Measurements from ENCODE around the gene GNB1L. TPM values are rescaled to one million over a fixed set of nuclear protein-coding genes. Genes with fewer than 3 reads are reported as not detected.
A peak's percentile ranks its signal among the peaks of the same experiment; 100 is the strongest.

Gene GNB1L
- total RNA-seq, 4 donors from 2014 or later: 1.8 to 5.1 (median 4.5) TPM

- H3K4me3 ChIP-seq (replicated peaks in 1 of 3): no peak overlapping the region
- H3K36me3 ChIP-seq: no peaks in the 10 kb centered on the region
- peak overlapping the region in 1 of 3 donors; percentile 60 for H3K27ac ChIP-seq
- H3K9me3 ChIP-seq: no peaks in the 10 kb centered on the region
- no peak for DNase-seq
- no peaks in the 10 kb centered on the region for H3K27me3 ChIP-seq
- 85 to 87% methylated on average over 17 to 22 of the region's 27 CpGs for WGBS, 2 donors
- intact Hi-C loops (cut with DNase I): no loop called here
- TF ChIP-seq CTCF (IDR thresholded peaks at IDR 0.05) (no peak), POLR2A (IDR thresholded peaks at IDR 0.05) (no peak)
- H3K4me1 ChIP-seq: peaks cover 17 to 39% of the 10 kb centered on the region in 2 donors
Observed at GRCh38 chr22:19843107-19843856, 11.4 kb downstream of the GNB1L start.

DNA sequence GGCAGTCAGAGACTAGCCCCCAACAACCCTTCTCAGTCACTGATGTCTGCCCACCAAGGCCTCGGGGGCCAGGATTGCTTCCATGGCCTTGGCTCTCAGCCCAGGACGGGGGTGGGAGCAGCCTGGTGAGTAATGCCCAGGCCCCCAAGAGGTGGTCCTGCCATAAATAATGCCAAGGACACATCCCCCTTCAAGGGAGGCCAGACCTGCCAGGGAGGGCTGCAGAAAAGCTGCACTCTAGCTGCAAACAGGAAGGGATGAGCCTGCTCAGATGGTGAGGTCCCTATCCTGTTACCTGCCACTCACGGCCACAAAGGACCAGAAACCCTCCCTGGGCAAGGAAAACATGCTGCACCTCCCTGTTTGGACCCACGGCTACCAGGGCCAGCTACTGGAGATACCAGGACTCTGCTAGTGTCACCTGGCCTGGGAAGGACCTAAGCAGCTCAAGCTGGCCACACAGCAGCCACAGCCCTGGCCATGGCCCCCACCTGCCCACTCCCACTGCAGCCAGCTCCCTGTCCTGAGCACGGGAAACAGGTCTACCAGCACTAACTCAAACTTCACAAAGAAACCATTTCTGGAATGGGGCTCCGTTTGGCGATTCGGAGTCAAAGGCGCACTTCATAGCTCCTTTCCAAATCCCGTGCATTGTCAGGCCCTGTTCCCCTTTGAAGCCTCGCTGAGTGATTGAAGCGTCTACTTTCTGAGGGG lies 12.1 kb downstream of the GNB1L start:
- no peaks in the 10 kb centered on the region for H3K36me3 ChIP-seq
- TF ChIP-seq CTCF (IDR thresholded peaks at IDR 0.05): no peak
- TF ChIP-seq POLR2A (IDR thresholded peaks at IDR 0.05): no peak
- no peak overlapping the region for H3K27ac ChIP-seq
- intact Hi-C loops (cut with DNase I): no loop called here
- H3K27me3 ChIP-seq: no peaks in the 10 kb centered on the region
- no peaks in the 10 kb centered on the region for H3K9me3 ChIP-seq
- DNase-seq: no peak
- H3K4me1 ChIP-seq: peaks cover 10 to 35% of the 10 kb centered on the region in 2 donors
- H3K4me3 ChIP-seq (replicated peaks in 1 of 3): no peak overlapping the region
- WGBS, 2 donors: 90 to 97% methylated on average over 10 to 11 of the region's 12 CpGs

DNA sequence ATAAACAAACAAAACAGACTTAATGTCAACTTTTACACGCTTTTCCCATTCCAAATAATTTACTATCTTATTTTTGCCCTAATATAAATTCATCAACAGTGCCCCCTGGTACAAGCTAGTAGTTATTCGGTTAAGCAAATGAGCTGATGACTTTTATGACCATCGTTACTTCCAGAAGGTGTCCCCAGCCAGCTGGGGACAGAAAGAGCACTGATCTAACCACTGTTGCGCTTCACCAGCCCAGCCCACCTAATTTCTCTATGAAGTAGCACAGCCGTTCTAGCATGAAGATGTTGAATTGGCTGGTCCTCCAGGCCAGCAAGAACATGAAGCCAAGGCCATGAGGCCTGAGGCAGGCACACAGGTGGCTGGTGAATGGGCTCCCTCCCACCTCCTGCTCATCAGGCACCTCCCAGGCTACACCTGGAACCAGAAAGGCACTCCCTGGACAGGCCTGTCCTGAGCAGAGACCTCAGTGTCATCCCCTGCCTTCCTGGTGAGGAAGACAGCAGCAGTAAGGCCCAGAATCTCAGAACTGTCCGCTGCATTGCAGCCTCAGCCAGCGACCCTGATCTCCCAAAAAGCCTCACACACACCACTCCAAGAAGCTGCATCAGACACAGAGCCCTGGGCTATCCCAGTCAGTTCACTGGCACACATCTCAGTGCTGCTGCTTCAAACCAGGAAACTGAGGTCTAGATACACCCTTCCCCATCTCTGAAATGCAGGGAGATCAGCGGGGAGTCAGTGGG lies 12.9 kb downstream of the GNB1L start:
- TF ChIP-seq POLR2A (IDR thresholded peaks at IDR 0.05) (no peak), CTCF (IDR thresholded peaks at IDR 0.05) (no peak)
- 74% methylated on average over 8 of the region's 8 CpGs for WGBS, 2 donors
- no peaks in the 10 kb centered on the region for H3K27me3 ChIP-seq
- H3K27ac ChIP-seq: peak overlapping the region in 1 of 3 donors; percentile 3
- no peaks in the 10 kb centered on the region for H3K9me3 ChIP-seq
- peak; percentile 58 to 61 for DNase-seq
- intact Hi-C loops (cut with DNase I): no loop called here
- peaks cover 8 to 35% of the 10 kb centered on the region in 2 donors for H3K4me1 ChIP-seq
- no peak overlapping the region for H3K4me3 ChIP-seq (replicated peaks in 1 of 3)
- no peaks in the 10 kb centered on the region for H3K36me3 ChIP-seq

DNA sequence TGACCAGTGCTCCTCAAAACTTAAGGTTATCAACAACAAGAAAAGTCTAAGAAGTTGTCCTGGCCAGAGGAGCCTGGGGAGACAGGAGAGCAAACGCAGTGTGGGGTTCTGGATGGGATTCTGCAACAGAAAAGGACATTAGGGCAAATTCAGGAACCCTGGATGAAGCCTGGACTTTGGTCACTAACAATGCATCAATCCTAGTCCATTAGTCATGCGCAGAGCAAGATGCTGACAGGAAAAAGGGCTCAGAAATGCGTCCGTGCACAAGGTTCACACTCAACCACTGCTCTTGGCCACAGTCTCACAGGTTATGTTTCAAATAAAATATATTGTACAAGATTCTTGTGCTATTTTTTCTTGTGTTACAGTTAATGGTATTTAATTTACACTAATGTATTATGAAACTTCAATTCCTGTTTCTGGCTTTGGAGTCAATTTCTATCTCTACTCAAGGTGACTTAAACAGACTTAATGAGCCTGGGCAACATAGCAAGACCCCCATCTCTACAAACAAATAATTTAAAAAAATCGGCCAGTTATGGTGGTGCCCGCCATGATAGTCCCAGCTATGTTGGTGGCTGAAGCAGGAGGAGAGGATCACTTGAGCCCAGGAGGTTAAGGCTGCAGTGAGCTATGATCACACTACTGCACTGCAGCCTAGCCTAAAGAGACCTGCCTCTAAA lies 13.6 kb downstream of the GNB1L start:
- TF ChIP-seq POLR2A (IDR thresholded peaks at IDR 0.05) (no peak), CTCF (IDR thresholded peaks at IDR 0.05) (no peak)
- Histone ChIP-seq H3K36me3 (no peaks in the 10 kb centered on the region), H3K27ac (no peak overlapping the region), H3K9me3 (no peaks in the 10 kb centered on the region), H3K27me3 (no peaks in the 10 kb centered on the region), H3K4me1 (peaks cover 8 to 35% of the 10 kb centered on the region in 2 donors), H3K4me3 (replicated peaks in 1 of 3) (no peak overlapping the region)
- no peak for DNase-seq
- 94 to 96% methylated on average over 6 of the region's 6 CpGs for WGBS, 2 donors
- intact Hi-C loops (cut with DNase I): no loop called here
